Activated B cell treated with CpG ODN at 0.5 μM for 24 hours (primary cell): ENCODE results near the gene PACRG. TPM values are rescaled to one million over a fixed set of nuclear protein-coding genes. Genes with fewer than 3 reads are reported as not detected.

Source experiments
- ATAC-seq: fragments of 200-7000 bp; cut with Tn5 transposase; one replicate; pipeline ENCODE4 v1.10.0; 2021; ENCODE audit warnings: low read depth, mild to moderate bottlenecking, moderate library complexity
- CTCF ChIA-PET: fragments of 350-600 bp; sonication (Branson Sonifier 250); formaldehyde crosslinking; loops from one replicate; lab custom pipeline; 2021; ENCODE audit warnings: antibody characterized with exemption; lab: Charles Lee
- POLR2A ChIA-PET: fragments of 350-600 bp; sonication (Branson Sonifier 250); formaldehyde crosslinking; loops from one replicate; lab custom pipeline; 2021; ENCODE audit warnings: antibody characterized with exemption; lab: Charles Lee
- DNase-seq: peaks from one replicate; pipeline ENCODE4 v3.0.0; 2022
- H3K27ac Mint-ChIP-seq: one replicate; pipeline ENCODE4 v1.8.0; 2020; ENCODE audit warnings: mixed read lengths
- H3K27me3 Mint-ChIP-seq: one replicate; pipeline ENCODE4 v1.8.0; 2021; ENCODE audit warnings: mixed read lengths
- H3K36me3 Mint-ChIP-seq: one replicate; pipeline ENCODE4 v1.8.0; 2021; ENCODE audit warnings: low read depth, mixed read lengths
- H3K4me1 Mint-ChIP-seq: one replicate; pipeline ENCODE4 v1.8.0; 2021; ENCODE audit warnings: mixed read lengths
- H3K4me3 Mint-ChIP-seq: one replicate; pipeline ENCODE4 v1.8.0; 2020; ENCODE audit warnings: mild to moderate bottlenecking, mixed read lengths
- H3K9me3 Mint-ChIP-seq: one replicate; pipeline ENCODE4 v1.8.0; 2020; ENCODE audit warnings: mixed read lengths
- intact Hi-C: fragments of 100-400 bp; cut with micrococcal nuclease; formaldehyde crosslinking; loops from one replicate; pipeline ENCODE4 v1.15.1; 2024
- total RNA-seq: library from RNA; stranded (reverse); gene quantifications from 2 replicates; pipeline ENCODE4 v1.2.3, GENCODE V29; 2022
- TF ChIP-seq, protein P1 (sequence below): fragments of 200-600 bp; IDR thresholded peaks from one replicate; pipeline ENCODE4 v1.8.0; 2022; ENCODE audit warnings: antibody characterized with exemption, mild to moderate bottlenecking

PACRG gene
- total RNA-seq, 1 donor from 2014 or later: not detected

DNA sequence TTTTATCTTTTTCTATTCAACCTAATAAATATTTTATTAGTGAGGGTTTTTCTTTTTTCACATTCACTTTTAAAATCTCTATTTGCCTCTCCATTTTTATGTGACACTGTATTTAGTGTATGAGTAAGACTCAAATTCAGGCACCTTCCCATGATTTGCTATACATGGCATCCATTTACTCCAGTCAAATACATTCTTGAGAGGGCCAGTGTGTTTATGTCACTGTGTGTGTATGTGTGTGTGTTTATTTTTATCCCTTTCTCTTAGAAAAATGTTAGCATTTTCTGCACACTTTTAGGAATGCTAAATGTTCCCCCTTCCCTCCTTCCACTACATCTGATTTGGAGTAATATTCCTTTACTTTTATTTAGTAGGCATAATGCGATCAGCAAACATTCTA is 290.0 kb downstream of the PACRG start:
- H3K4me1 Mint-ChIP-seq: no peaks in the 10 kb centered on the region
- CTCF ChIA-PET: no interaction called here
- no peaks in the 10 kb centered on the region for H3K36me3 Mint-ChIP-seq
- DNase-seq: no peak
- no peak overlapping the region for H3K27ac Mint-ChIP-seq
- TF ChIP-seq, protein P1, sequence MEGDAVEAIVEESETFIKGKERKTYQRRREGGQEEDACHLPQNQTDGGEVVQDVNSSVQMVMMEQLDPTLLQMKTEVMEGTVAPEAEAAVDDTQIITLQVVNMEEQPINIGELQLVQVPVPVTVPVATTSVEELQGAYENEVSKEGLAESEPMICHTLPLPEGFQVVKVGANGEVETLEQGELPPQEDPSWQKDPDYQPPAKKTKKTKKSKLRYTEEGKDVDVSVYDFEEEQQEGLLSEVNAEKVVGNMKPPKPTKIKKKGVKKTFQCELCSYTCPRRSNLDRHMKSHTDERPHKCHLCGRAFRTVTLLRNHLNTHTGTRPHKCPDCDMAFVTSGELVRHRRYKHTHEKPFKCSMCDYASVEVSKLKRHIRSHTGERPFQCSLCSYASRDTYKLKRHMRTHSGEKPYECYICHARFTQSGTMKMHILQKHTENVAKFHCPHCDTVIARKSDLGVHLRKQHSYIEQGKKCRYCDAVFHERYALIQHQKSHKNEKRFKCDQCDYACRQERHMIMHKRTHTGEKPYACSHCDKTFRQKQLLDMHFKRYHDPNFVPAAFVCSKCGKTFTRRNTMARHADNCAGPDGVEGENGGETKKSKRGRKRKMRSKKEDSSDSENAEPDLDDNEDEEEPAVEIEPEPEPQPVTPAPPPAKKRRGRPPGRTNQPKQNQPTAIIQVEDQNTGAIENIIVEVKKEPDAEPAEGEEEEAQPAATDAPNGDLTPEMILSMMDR: no peak
- H3K9me3 Mint-ChIP-seq: no peaks in the 10 kb centered on the region
- no peak for ATAC-seq
- H3K27me3 Mint-ChIP-seq: no peaks in the 10 kb centered on the region
- POLR2A ChIA-PET: no interaction called here
- intact Hi-C loops: no loop called here
- no peak overlapping the region for H3K4me3 Mint-ChIP-seq

DNA sequence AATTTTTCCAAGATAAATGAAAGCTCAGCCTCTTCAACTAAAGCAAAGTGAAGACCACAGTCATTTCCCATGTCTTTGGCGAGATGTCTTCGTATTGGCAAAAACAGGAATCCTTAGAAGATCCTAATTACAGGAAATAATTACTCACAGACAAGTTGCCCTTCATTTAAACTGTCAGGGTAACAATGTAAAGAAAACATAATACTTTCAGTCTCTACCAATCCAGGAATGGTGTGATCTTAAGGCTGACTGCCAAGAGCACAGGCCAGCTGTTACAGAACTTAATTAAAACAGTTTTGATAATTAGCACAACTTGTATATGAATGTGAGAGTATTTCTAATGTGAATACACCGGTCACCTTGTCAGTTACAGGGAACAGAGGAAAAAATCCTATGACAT is 292.2 kb downstream of the PACRG start:
- intact Hi-C loops: no loop called here
- H3K4me3 Mint-ChIP-seq: no peak overlapping the region
- no peaks in the 10 kb centered on the region for H3K4me1 Mint-ChIP-seq
- no peak overlapping the region for H3K27ac Mint-ChIP-seq
- H3K9me3 Mint-ChIP-seq: peaks cover 3% of the 10 kb centered on the region
- ATAC-seq: no peak
- TF ChIP-seq, protein P1: no peak
- no peaks in the 10 kb centered on the region for H3K27me3 Mint-ChIP-seq
- POLR2A ChIA-PET: no interaction called here
- CTCF ChIA-PET: no interaction called here
- H3K36me3 Mint-ChIP-seq: no peaks in the 10 kb centered on the region
- no peak for DNase-seq

DNA sequence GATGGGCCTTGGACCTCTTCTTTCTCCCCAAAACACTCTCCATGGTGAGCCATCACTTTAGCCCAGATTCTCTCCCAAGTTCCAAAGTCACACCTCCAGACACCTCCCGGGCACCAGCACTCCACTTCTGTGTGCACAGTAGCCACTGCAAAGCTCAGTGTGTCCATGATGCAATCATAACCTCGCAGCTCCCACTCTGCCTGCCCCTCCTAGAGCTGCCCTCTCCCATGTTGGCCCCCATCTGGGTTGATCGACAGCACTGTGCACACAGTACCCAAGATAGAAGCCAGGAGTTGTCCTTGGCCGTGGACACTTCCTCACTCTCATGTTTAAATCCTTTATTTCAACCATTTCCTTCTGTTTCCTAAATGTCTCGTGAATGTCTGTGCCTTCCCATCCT is 293.3 kb downstream of the PACRG start:
- ATAC-seq (no peak), DNase-seq (no peak)
- CTCF ChIA-PET: no interaction called here
- Mint-ChIP-seq H3K27ac (no peak overlapping the region), H3K36me3 (no peaks in the 10 kb centered on the region), H3K27me3 (no peaks in the 10 kb centered on the region), H3K9me3 (peaks cover 3% of the 10 kb centered on the region), H3K4me1 (no peaks in the 10 kb centered on the region), H3K4me3 (no peak overlapping the region)
- TF ChIP-seq, protein P1: no peak
- POLR2A ChIA-PET: no interaction called here
- intact Hi-C loops: no loop called here

DNA sequence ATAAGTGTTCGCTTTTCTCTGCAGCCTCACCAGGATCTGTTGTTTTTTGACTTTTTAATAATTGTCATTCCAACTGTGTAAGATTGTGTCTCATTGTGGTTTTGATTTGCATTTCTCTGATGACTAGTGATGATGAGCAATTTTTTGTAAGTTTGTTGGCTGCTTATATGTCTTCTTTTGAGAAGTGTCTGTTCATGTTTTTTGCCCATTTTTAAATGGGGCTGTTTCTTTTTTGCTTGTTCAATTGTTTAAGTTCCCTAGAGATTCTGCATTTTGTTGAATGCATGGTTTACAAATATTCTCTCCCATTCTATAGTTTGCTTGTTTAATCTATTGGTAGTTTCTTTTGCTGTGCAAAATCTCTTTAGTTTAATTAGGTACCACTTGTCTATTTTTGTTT is 295.9 kb downstream of the PACRG start:
- TF ChIP-seq, protein P1: no peak
- ChIA-PET POLR2A (no interaction called here), CTCF (no interaction called here)
- DNase-seq (no peak), ATAC-seq (no peak)
- Mint-ChIP-seq H3K4me1 (no peaks in the 10 kb centered on the region), H3K4me3 (no peak overlapping the region), H3K27me3 (no peaks in the 10 kb centered on the region), H3K36me3 (no peaks in the 10 kb centered on the region), H3K9me3 (peaks cover 6% of the 10 kb centered on the region), H3K27ac (no peak overlapping the region)
- intact Hi-C loops: no loop called here

DNA sequence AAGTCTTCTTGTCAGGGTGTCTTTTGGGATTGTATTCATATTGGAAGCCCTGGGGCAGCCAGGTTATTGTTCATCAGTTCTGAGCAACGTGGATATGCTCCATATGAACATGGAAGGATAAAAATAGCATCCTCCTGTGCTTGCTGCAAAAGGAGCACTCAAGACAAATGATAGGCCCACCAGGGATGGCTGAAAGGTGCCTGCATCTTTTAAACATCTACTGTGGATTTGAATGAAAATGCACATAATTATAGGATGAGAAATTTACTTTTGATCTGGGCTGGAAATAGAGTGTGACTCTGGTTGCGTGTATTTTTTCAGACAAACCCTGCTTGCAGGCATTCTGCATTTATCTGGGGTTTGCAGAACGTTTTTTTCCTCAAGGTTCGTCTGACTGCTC is 299.1 kb downstream of the PACRG start:
- H3K4me3 Mint-ChIP-seq: no peak overlapping the region
- TF ChIP-seq, protein P1: no peak
- no peaks in the 10 kb centered on the region for H3K27me3 Mint-ChIP-seq

More for the DNA sequence above, 299.1 kb downstream of the PACRG start:
- Mint-ChIP-seq H3K36me3 (no peaks in the 10 kb centered on the region), H3K9me3 (peaks cover 6% of the 10 kb centered on the region), H3K4me1 (no peaks in the 10 kb centered on the region), H3K27ac (no peak overlapping the region)
- ATAC-seq (no peak), DNase-seq (no peak)
- ChIA-PET CTCF (no interaction called here), POLR2A (no interaction called here)
- intact Hi-C loops: no loop called here
